Esophagus squamous epithelium (tissue), 5 donors: ENCODE results near the gene LRRFIP2. TPM values are rescaled to one million over a fixed set of nuclear protein-coding genes. Genes with fewer than 3 reads are reported as not detected.

Source experiments
- DNase-seq: peaks from one replicate; lab custom pipeline; 2025; lab: John Stamatoyannopoulos, UW
- H3K27ac ChIP-seq, 4 donors: fragments of 200-600 bp; sonication (generic); one replicate each; pipeline ENCODE4 v1.5.1; 2016 to 2019; ENCODE audit warnings: mild to moderate bottlenecking in 1 of 4
- H3K27me3 ChIP-seq, 4 donors: fragments of 200-600 bp; sonication (generic); 1 replicate in 3 of 4; 2 replicates in 1 of 4; pipeline versions ENCODE4 v1.5.1 to v1.6.0; 2017 to 2021; ENCODE audit warnings: antibody characterized with exemption in 1 of 4
- H3K36me3 ChIP-seq, 3 donors: fragments of 200-600 bp; sonication (generic); one replicate each; pipeline ENCODE4 v1.5.1; 2016 to 2019
- H3K4me1 ChIP-seq, 3 donors: fragments of 200-600 bp; sonication (generic); one replicate each; pipeline ENCODE4 v1.5.1; 2017 to 2019
- H3K4me3 ChIP-seq, 4 donors: fragments of 200-600 bp; sonication (generic); 1 replicate in 3 of 4; 2 replicates in 1 of 4; pipeline ENCODE4 v1.5.1; 2016 to 2019; ENCODE audit warnings: mild to moderate bottlenecking in 2 of 4, moderate library complexity in 1 of 4
- H3K9me3 ChIP-seq, 3 donors: fragments of 200-600 bp; sonication (generic); one replicate each; pipeline ENCODE4 v1.5.1; 2016 to 2019
- CTCF ChIP-seq, 6 experiments: fragments of 450-650 bp in 4 of 6; fragments of 200-600 bp in 2 of 6; sonication (generic) in 2 of 6; IDR thresholded peaks; one replicate each; pipeline ENCODE4 v1.5.1; 2016 to 2019; ENCODE audit warnings: antibody characterized with exemption in 6 of 6, mild to moderate bottlenecking in 4 of 6, moderate library complexity in 4 of 6
- POLR2A ChIP-seq, 4 donors: fragments of 450-650 bp; IDR thresholded peaks; one replicate each; pipeline ENCODE4 v1.6.1; 2017; ENCODE audit warnings: antibody characterized with exemption in 4 of 4, mild to moderate bottlenecking in 4 of 4, moderate library complexity in 3 of 4
- WGBS, 2 donors: methylation state at CpG; one replicate each; pipeline ENCODE4 v1.1.5; 2018; 5-methylcytosine and 5-hydroxymethylcytosine counted together
- intact Hi-C: fragments of 100-400 bp; cut with DNase I; formaldehyde crosslinking; loops from one replicate; pipeline ENCODE4 v1.15.0; 2022
- total RNA-seq, 4 donors: library from RNA; depleted of rRNA; stranded (reverse); fragments of >200 nt; gene quantifications; one replicate each; pipeline ENCODE4 v1.1.0, GENCODE V29; 2016
- donor health status: DM: yes; HTN: yes; CAD: no.

Gene LRRFIP2
- total RNA-seq, 4 donors from 2014 or later = 50.0 to 99.7 (median 87.8) TPM

GRCh38 chr3:37031096-37031682 is 143.2 kb downstream of the LRRFIP2 start:
- Histone ChIP-seq H3K36me3 (peaks cover 0 to 98% (median 5%) of the 10 kb centered on the region in 3 donors), H3K27ac (peak overlapping the region in 3 of 4 donors; percentile 61 to 76 (median 63)), H3K4me1 (peaks cover 0 to 21% (median 9%) of the 10 kb centered on the region in 3 donors), H3K27me3 (no peaks in the 10 kb centered on the region), H3K9me3 (peaks cover 0 to 5% (median 0%) of the 10 kb centered on the region in 3 donors), H3K4me3 (no peak overlapping the region)
- no peak for TF ChIP-seq POLR2A (IDR thresholded peaks at IDR 0.05)
- no peak for TF ChIP-seq CTCF (IDR thresholded peaks at IDR 0.05)
- intact Hi-C loops = no loop called here
- DNase-seq = no peak
- WGBS, 2 donors = 82% methylated on average over 7 of the region's 7 CpGs

- H3K27me3 ChIP-seq = no peaks in the 10 kb centered on the region
- H3K27ac ChIP-seq = peak overlapping the region in 3 of 4 donors; percentile 61 to 76 (median 63)
- peaks cover 0 to 21% (median 9%) of the 10 kb centered on the region in 3 donors for H3K4me1 ChIP-seq
- intact Hi-C loops = no loop called here
- WGBS, 2 donors = 21 to 38% methylated on average over 3 of the region's 3 CpGs
- H3K36me3 ChIP-seq = peaks cover 0 to 98% (median 5%) of the 10 kb centered on the region in 3 donors
- DNase-seq = no peak
- no peak overlapping the region for H3K4me3 ChIP-seq
- no peaks in the 10 kb centered on the region for H3K9me3 ChIP-seq
- TF ChIP-seq CTCF (IDR thresholded peaks at IDR 0.05) = no peak
Observed at GRCh38 chr3:37030588-37030987, 143.8 kb downstream of the LRRFIP2 start.

- Histone ChIP-seq H3K36me3 (peaks cover 0 to 98% (median 5%) of the 10 kb centered on the region in 3 donors), H3K4me3 (no peak overlapping the region), H3K9me3 (no peaks in the 10 kb centered on the region), H3K27ac (peak overlapping the region in 3 of 4 donors; percentile 61 to 63 (median 63)), H3K4me1 (peaks cover 0 to 21% (median 9%) of the 10 kb centered on the region in 3 donors), H3K27me3 (no peaks in the 10 kb centered on the region)
- DNase-seq = no peak
- no peak for TF ChIP-seq POLR2A (IDR thresholded peaks at IDR 0.05)
- no peak for TF ChIP-seq CTCF (IDR thresholded peaks at IDR 0.05)
- intact Hi-C loops = loop anchor here (10.0 kb wide), 1 partner anchor 185 kb away; no protein-coding TSS in a partner anchor
Observed at GRCh38 chr3:37029516-37030163, 144.7 kb downstream of the LRRFIP2 start.

- peak overlapping the region in 3 of 4 donors; percentile 39 to 63 (median 61) for H3K27ac ChIP-seq
- H3K4me1 ChIP-seq = peaks cover 0 to 21% (median 9%) of the 10 kb centered on the region in 3 donors
- WGBS, 2 donors = 75 to 89% methylated on average over 1 of the region's 1 CpG
- H3K36me3 ChIP-seq = peaks cover 0 to 98% (median 5%) of the 10 kb centered on the region in 3 donors
- TF ChIP-seq CTCF (IDR thresholded peaks at IDR 0.05) = no peak
- TF ChIP-seq POLR2A (IDR thresholded peaks at IDR 0.05) = no peak
- H3K9me3 ChIP-seq = no peaks in the 10 kb centered on the region
- H3K4me3 ChIP-seq = no peak overlapping the region
- DNase-seq = no peak
- no peaks in the 10 kb centered on the region for H3K27me3 ChIP-seq
- intact Hi-C loops = loop anchor here (10.0 kb wide), 1 partner anchor 186 kb away; no protein-coding TSS in a partner anchor
Observed at GRCh38 chr3:37029111-37029510, 145.3 kb downstream of the LRRFIP2 start.

GRCh38 chr3:37028329-37028728 is 146.1 kb downstream of the LRRFIP2 start:
- Histone ChIP-seq H3K27me3 (no peaks in the 10 kb centered on the region), H3K27ac (peak overlapping the region in 1 of 4 donors; percentile 39), H3K36me3 (peaks cover 0 to 98% (median 5%) of the 10 kb centered on the region in 3 donors), H3K4me3 (no peak overlapping the region), H3K4me1 (peaks cover 0 to 21% (median 9%) of the 10 kb centered on the region in 3 donors), H3K9me3 (no peaks in the 10 kb centered on the region)
- no peak for DNase-seq
- intact Hi-C loops = loop anchor here (10.0 kb wide), 1 partner anchor 186 kb away; no protein-coding TSS in a partner anchor
- TF ChIP-seq CTCF (IDR thresholded peaks at IDR 0.05) (no peak), POLR2A (IDR thresholded peaks at IDR 0.05) (no peak)
- WGBS, 2 donors = 64 to 78% methylated on average over 1 of the region's 1 CpG
